Brain microvascular endothelial cell (primary cell): ENCODE data around the gene C11orf54.

ENCODE experiments used
- DNase-seq: peaks from one replicate; pipeline ENCODE4 v3.0.0-alpha.2; 2020
- H3K27ac ChIP-seq: fragments of 250-450 bp; sonication (Bioruptor Pico); 2 replicates; pipeline ENCODE4 v1.5.1; 2020; ENCODE audit warnings: mild to moderate bottlenecking, moderate library complexity
- H3K27me3 ChIP-seq: fragments of 250-450 bp; sonication (Bioruptor Pico); replicated peaks from 2 replicates; pipeline ENCODE4 v1.5.1; 2020; ENCODE audit warnings: mild to moderate bottlenecking
- H3K36me3 ChIP-seq: fragments of 250-450 bp; sonication (Bioruptor Pico); replicated peaks from 2 replicates; pipeline ENCODE4 v1.5.1; 2020; ENCODE audit warnings: mild to moderate bottlenecking
- H3K4me3 ChIP-seq: 2 replicates; pipeline ENCODE4 v1.5.1; 2011; ENCODE audit warnings: low read depth, mild to moderate bottlenecking, control low read depth, low read length, moderate library complexity
- in situ Hi-C: cut with HindIII; loops from 2 replicates; pipeline ENCODE4 v1.10.0; 2017; ENCODE audit warnings: low sequenced_read_pairs, low pct_ligation_motif_present
- TF ChIP-seq, protein P1 (sequence below): IDR thresholded peaks from 2 replicates; pipeline ENCODE4 v1.5.1; 2011; ENCODE audit warnings: low read depth, mild to moderate bottlenecking, moderate library complexity, low read length, control low read depth, inconsistent platforms; ENCODE audit errors: missing control alignments

C11orf54 gene

GRCh38 chr11:93736129-93736528 is 5.3 kb upstream of the C11orf54 start:
- in situ Hi-C loops, result no loop called here
- TF ChIP-seq, protein P1, sequence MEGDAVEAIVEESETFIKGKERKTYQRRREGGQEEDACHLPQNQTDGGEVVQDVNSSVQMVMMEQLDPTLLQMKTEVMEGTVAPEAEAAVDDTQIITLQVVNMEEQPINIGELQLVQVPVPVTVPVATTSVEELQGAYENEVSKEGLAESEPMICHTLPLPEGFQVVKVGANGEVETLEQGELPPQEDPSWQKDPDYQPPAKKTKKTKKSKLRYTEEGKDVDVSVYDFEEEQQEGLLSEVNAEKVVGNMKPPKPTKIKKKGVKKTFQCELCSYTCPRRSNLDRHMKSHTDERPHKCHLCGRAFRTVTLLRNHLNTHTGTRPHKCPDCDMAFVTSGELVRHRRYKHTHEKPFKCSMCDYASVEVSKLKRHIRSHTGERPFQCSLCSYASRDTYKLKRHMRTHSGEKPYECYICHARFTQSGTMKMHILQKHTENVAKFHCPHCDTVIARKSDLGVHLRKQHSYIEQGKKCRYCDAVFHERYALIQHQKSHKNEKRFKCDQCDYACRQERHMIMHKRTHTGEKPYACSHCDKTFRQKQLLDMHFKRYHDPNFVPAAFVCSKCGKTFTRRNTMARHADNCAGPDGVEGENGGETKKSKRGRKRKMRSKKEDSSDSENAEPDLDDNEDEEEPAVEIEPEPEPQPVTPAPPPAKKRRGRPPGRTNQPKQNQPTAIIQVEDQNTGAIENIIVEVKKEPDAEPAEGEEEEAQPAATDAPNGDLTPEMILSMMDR, result no peak
- H3K4me3 ChIP-seq, result no peak overlapping the region
- DNase-seq, result no peak
- no peaks in the 10 kb centered on the region for H3K27me3 ChIP-seq
- peaks cover 85% of the 10 kb centered on the region for H3K36me3 ChIP-seq
- H3K27ac ChIP-seq, result no peak overlapping the region

DNA sequence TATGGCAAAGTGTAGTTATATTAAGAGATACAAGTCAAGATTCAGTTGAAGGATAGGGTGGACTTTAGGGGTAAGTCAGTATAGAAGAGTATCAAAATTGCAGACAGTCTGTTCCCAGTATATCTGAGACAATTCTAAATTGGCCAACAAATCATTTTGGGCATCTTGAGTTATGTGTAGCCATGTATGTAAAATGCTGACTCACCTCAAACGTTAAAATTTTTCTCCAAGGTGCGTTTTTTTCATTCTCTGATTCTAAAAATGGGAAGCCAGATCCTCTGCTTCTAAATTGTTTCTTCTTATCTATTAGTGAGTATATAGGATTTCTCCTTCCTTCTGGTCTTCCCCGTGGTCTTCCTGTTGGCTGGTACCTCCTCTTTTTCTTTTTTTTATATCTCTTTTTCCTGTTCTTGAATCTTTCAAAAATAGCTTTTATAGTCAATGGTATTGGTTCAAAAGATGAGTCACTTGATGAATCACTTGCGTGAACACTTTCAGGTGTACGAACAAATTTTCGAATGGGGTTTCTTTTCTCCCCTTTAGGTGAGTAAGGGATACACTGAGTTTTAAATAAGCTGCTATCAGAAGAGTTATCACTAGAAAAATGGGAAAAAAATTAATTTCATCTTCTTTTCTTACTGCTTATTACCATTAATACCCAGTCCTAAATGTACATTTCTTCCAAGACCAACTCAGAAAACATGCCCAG is 3.4 kb upstream of the C11orf54 start:
- Histone ChIP-seq H3K36me3 (peaks cover 66% of the 10 kb centered on the region), H3K27ac (peak overlapping the region; percentile 31), H3K4me3 (peak overlapping the region; percentile 98), H3K27me3 (no peaks in the 10 kb centered on the region)
- TF ChIP-seq, protein P1, result no peak
- in situ Hi-C loops, result no loop called here
- DNase-seq, result no peak

DNA sequence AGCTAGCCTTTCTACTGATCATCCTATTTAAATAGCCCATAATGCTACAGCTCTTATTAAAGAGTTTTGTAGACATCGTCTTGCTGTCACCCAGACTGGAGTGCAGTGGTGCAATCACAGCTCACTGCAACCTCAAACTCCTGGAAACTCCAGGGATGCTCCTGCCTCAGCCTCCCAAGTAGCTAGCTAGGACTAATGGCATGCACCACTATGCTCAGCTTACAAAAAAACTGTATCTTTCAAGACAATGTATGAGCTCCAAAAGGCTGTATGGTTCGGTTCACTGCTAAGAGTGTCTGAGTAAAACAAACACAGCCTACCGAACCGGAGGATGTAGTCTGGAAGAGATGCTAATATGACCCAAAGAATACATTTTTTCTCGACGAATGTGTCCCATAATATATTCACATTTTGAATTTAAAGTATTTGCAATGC is 2.8 kb upstream of the C11orf54 start:
- Histone ChIP-seq H3K27ac (no peak overlapping the region), H3K27me3 (no peaks in the 10 kb centered on the region), H3K4me3 (peak overlapping the region; percentile 98), H3K36me3 (peaks cover 60% of the 10 kb centered on the region)
- TF ChIP-seq, protein P1, result no peak
- in situ Hi-C loops, result no loop called here
- DNase-seq, result no peak

DNA sequence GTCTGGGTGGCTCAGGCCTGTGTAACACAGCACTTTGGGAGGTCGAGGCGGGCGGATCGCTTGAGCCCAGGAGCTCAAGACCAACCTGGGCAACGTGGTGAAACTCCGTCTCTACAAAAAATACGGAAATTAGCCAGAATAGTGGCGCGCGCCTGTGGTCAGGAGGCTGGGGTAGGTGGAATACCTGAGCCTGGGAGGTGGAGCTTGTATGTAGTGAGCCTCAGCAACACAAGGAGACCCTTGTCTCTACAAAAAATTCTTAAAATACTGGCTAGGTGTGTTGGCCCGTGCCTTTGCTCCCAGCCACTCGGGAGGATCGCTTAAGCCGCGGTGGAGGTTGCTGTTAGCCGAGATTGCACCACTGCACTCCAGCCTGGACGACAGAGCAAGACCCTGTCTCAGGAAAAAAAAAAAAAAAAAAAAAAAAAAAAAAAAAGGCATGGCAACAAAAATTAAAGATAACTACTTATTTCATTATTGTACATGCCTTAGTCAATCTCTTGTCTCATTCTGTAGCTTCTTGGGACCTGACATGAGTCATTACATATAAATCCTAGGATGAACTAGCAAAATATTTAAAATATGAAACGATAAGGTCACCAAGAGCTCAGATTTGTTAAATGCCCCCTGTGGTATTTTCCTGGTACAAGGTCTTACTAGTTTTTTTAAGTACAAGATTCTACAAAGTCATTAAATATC is 1.3 kb upstream of the C11orf54 start:
- Histone ChIP-seq H3K36me3 (peaks cover 46% of the 10 kb centered on the region), H3K4me3 (peak overlapping the region; percentile 98), H3K27ac (peak overlapping the region; percentile 94), H3K27me3 (no peaks in the 10 kb centered on the region)
- in situ Hi-C loops, result no loop called here
- TF ChIP-seq, protein P1, result no peak
- DNase-seq, result no peak

DNA sequence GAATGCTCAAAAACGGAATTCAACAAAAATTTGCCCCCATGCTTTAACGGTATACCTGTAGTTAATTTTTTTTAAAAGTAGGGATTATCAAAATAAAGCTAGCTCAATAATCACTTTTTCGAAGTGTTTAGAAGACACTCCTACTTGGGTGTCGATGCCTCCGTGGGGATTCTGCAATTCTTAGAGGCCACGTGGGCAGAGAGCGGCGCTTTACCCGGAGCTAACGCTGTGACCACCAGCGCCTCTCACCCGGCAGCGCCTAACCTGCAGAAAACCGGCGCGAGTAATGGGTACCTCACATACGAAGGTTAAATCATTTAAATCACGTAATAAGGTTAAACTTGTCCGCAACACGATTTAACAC is 760 bp upstream of the C11orf54 start:
- in situ Hi-C loops, result no loop called here
- H3K4me3 ChIP-seq, result peak overlapping the region; percentile 98
- TF ChIP-seq, protein P1, result no peak
- H3K36me3 ChIP-seq, result peaks cover 40% of the 10 kb centered on the region
- no peaks in the 10 kb centered on the region for H3K27me3 ChIP-seq
- H3K27ac ChIP-seq, result peak overlapping the region; percentile 94
- DNase-seq, result peak; percentile 46
